GM23338 (cell line): ENCODE measurements around the gene KIF2A.

Source experiments
- EZH2 ChIP-seq: fragments of 200-600 bp; sonication (generic); IDR thresholded peaks from one replicate; pipeline ENCODE4 v1.8.0; 2017; ENCODE audit warnings: antibody characterized with exemption, mild to moderate bottlenecking, low read depth; ENCODE audit not compliant: unreplicated experiment
- EZH2phosphoT487 ChIP-seq: fragments of 200-600 bp; sonication (generic); IDR thresholded peaks from one replicate; pipeline ENCODE4 v1.8.1; 2018; ENCODE audit warnings: antibody characterized with exemption; ENCODE audit not compliant: unreplicated experiment
- JUNB ChIP-seq: IDR thresholded peaks from one replicate; pipeline ENCODE4 v1.6.1; 2016; ENCODE audit warnings: antibody characterized with exemption; ENCODE audit not compliant: unreplicated experiment
- ZNF114 ChIP-seq: fragments of 250-450 bp; sonication (Bioruptor Pico); IDR thresholded peaks from 2 replicates; pipeline ENCODE4 v1.5.0; 2020; ENCODE audit warnings: mild to moderate bottlenecking, moderate library complexity
- TF ChIP-seq, protein P1 (sequence below), 2 experiments: fragments of 200-600 bp in 1 of 2; sonication (generic) in 1 of 2; conservative IDR thresholded peaks; 2 replicates each; pipeline versions ENCODE4 v1.5.1 to v1.6.1; 2016 to 2017; ENCODE audit warnings: antibody characterized with exemption in 2 of 2, low read depth in 2 of 2, mild to moderate bottlenecking in 2 of 2, moderate library complexity in 1 of 2
- TF ChIP-seq, protein P2 (sequence below): IDR thresholded peaks from one replicate; pipeline ENCODE4 v1.6.1; 2018; ENCODE audit warnings: antibody characterized with exemption; ENCODE audit not compliant: unreplicated experiment

DNA sequence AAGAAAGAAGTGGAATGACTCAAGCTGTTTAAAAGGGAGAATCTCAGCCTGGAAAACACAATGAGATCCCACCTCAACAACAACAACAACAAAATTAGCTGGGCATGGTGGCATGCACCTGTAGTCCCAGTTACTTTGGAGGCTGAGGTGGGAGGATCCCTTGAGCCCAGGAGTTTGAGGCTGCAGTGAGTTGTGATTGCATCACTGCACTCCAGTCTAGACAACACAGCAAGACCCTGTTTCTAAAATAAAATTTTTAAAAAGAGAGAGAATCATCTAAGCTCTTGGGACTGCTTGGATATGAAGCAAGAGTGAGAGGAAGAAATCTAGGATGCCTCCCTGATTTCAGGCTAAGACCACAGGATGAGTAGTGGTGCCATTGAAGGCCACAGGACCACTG is 47.4 kb upstream of the KIF2A start:
- TF ChIP-seq EZH2: no peak
- TF ChIP-seq, protein P1, sequence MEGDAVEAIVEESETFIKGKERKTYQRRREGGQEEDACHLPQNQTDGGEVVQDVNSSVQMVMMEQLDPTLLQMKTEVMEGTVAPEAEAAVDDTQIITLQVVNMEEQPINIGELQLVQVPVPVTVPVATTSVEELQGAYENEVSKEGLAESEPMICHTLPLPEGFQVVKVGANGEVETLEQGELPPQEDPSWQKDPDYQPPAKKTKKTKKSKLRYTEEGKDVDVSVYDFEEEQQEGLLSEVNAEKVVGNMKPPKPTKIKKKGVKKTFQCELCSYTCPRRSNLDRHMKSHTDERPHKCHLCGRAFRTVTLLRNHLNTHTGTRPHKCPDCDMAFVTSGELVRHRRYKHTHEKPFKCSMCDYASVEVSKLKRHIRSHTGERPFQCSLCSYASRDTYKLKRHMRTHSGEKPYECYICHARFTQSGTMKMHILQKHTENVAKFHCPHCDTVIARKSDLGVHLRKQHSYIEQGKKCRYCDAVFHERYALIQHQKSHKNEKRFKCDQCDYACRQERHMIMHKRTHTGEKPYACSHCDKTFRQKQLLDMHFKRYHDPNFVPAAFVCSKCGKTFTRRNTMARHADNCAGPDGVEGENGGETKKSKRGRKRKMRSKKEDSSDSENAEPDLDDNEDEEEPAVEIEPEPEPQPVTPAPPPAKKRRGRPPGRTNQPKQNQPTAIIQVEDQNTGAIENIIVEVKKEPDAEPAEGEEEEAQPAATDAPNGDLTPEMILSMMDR (conservative IDR thresholded peaks at IDR 0.05; ENCODE audit: low read depth in 2 of 2): no peak
- no peak for TF ChIP-seq ZNF114 (CRISPR knock-in tag)
- TF ChIP-seq EZH2phosphoT487: no peak
- TF ChIP-seq JUNB: no peak
- TF ChIP-seq, protein P2, sequence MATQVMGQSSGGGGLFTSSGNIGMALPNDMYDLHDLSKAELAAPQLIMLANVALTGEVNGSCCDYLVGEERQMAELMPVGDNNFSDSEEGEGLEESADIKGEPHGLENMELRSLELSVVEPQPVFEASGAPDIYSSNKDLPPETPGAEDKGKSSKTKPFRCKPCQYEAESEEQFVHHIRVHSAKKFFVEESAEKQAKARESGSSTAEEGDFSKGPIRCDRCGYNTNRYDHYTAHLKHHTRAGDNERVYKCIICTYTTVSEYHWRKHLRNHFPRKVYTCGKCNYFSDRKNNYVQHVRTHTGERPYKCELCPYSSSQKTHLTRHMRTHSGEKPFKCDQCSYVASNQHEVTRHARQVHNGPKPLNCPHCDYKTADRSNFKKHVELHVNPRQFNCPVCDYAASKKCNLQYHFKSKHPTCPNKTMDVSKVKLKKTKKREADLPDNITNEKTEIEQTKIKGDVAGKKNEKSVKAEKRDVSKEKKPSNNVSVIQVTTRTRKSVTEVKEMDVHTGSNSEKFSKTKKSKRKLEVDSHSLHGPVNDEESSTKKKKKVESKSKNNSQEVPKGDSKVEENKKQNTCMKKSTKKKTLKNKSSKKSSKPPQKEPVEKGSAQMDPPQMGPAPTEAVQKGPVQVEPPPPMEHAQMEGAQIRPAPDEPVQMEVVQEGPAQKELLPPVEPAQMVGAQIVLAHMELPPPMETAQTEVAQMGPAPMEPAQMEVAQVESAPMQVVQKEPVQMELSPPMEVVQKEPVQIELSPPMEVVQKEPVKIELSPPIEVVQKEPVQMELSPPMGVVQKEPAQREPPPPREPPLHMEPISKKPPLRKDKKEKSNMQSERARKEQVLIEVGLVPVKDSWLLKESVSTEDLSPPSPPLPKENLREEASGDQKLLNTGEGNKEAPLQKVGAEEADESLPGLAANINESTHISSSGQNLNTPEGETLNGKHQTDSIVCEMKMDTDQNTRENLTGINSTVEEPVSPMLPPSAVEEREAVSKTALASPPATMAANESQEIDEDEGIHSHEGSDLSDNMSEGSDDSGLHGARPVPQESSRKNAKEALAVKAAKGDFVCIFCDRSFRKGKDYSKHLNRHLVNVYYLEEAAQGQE: no peak
